Measurements from ENCODE around the gene MRPL9.

MRPL9 gene

DNA sequence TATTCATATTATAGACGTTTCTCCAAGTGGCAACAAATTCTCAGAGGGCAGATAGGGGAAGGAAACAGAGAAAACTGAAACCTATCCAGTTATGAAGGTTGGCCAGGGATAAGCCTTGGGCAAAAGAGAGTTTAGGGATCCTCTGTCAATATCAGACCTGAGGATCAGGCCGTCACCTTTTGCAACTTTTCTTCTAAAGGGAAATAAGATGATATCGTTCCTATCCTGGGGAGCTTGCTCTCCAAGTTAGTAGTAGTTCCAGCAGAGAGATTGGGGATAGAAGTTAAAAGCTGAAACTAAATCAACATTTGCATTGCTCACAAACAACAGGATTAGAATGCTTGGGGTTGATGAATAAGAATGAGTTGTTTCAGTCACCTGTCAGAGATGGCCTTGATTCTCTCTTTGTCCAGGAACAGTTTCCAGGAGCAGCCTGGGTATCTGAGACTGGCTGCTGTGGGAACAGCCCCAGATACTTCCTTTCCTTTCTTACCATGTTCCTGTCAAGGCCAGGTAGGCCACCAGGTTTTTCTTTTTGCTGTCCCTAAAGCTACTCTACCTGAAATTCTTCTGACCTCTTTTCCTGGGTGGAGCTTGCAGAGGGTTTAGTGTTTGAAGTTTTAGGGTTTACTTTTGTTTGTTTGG lies 39.4 kb downstream of the MRPL9 start:
- Histone ChIP-seq H3K4me3 (ENCODE audit: low read length) (no peak overlapping the region), H3K4me1 (ENCODE audit: control insufficient read depth, low read length) (peaks cover 4% of the 10 kb centered on the region; the same call in 1 of the 2 replicates), H4K20me1 (ENCODE audit: control insufficient read depth, insufficient read depth, low read depth, low read length) (no peaks in the 10 kb centered on the region), H3K27ac (ENCODE audit: low read depth, low read length) (no peak overlapping the region), H3K36me3 (ENCODE audit: control insufficient read depth, low read length) (no peaks in the 10 kb centered on the region), H3F3A (ENCODE audit: control insufficient read depth, insufficient read depth) (no peaks in the 10 kb centered on the region), H3K27me3 (ENCODE audit: control insufficient read depth, low read length) (peaks cover 68% of the 10 kb centered on the region), H3K4me2 (ENCODE audit: low read length) (no peak overlapping the region), H3K9me3 (ENCODE audit: control insufficient read depth, insufficient read depth, low read length) (no peaks in the 10 kb centered on the region), H3K9me2 (replicated peaks; ENCODE audit: control insufficient read depth, low read length) (no peaks in the 10 kb centered on the region), H3K79me2 (ENCODE audit: control insufficient read depth, low read length) (no peaks in the 10 kb centered on the region)
- TF ChIP-seq, protein P1, sequence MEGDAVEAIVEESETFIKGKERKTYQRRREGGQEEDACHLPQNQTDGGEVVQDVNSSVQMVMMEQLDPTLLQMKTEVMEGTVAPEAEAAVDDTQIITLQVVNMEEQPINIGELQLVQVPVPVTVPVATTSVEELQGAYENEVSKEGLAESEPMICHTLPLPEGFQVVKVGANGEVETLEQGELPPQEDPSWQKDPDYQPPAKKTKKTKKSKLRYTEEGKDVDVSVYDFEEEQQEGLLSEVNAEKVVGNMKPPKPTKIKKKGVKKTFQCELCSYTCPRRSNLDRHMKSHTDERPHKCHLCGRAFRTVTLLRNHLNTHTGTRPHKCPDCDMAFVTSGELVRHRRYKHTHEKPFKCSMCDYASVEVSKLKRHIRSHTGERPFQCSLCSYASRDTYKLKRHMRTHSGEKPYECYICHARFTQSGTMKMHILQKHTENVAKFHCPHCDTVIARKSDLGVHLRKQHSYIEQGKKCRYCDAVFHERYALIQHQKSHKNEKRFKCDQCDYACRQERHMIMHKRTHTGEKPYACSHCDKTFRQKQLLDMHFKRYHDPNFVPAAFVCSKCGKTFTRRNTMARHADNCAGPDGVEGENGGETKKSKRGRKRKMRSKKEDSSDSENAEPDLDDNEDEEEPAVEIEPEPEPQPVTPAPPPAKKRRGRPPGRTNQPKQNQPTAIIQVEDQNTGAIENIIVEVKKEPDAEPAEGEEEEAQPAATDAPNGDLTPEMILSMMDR (IDR thresholded peaks at IDR 0.05; ENCODE audit: low read depth, low read length, poor library complexity, severe bottlenecking), result no peak
- no peak for TF ChIP-seq EZH2phosphoT487 (IDR thresholded peaks at IDR 0.05; ENCODE audit: borderline replicate concordance, low read length)

DNA sequence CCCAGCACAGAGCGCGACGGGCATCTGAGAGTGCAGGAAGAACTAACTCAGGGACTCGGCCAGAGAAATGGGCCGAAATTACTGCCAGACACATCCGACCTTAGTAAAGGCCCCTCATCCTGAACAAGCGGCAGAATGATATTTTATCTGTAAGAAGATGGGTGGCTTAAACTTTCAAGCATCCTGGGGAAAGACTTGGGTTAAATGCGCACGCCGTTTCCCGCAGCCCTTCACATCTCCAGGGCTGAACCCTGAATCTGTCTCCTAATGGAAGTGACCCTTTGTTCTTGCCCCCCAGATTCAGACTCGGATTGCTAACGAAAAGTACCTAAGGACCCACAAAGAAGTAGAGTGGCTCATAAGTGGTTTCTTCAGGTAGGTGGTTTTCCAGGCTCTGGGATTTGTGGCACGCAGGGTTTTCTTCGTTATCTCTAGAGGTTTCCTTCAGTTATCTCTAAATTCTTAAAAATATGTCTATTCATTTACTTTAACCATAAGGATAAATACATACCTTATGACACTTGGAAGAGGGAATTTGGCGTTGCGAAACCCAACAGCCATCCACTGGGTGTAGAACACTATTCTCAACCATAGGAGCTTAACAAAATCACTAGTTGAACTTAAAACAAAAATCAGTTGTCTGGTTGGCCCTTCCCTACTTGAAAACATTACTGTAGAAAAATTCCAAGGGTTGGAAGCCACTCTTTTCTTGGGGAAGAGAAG lies 41.3 kb downstream of the MRPL9 start:
- Histone ChIP-seq H3K4me1 (ENCODE audit: control insufficient read depth, low read length) (peaks cover 4% of the 10 kb centered on the region; the same call in 1 of the 2 replicates), H3K4me3 (ENCODE audit: low read length) (peak overlapping the region; percentile 35), H3K4me2 (ENCODE audit: low read length) (peak overlapping the region; percentile 46), H3F3A (ENCODE audit: control insufficient read depth, insufficient read depth) (no peaks in the 10 kb centered on the region), H3K9me2 (replicated peaks; ENCODE audit: control insufficient read depth, low read length) (no peaks in the 10 kb centered on the region), H3K27me3 (ENCODE audit: control insufficient read depth, low read length) (peaks cover 76% of the 10 kb centered on the region), H3K36me3 (ENCODE audit: control insufficient read depth, low read length) (no peaks in the 10 kb centered on the region), H3K9me3 (ENCODE audit: control insufficient read depth, insufficient read depth, low read length) (no peaks in the 10 kb centered on the region), H3K27ac (ENCODE audit: low read depth, low read length) (no peak overlapping the region), H3K79me2 (ENCODE audit: control insufficient read depth, low read length) (no peaks in the 10 kb centered on the region), H4K20me1 (ENCODE audit: control insufficient read depth, insufficient read depth, low read depth, low read length) (no peaks in the 10 kb centered on the region)
- no peak for TF ChIP-seq EZH2phosphoT487 (IDR thresholded peaks at IDR 0.05; ENCODE audit: borderline replicate concordance, low read length)
- TF ChIP-seq, protein P1 (IDR thresholded peaks at IDR 0.05; ENCODE audit: low read depth, low read length, poor library complexity, severe bottlenecking), result no peak

DNA sequence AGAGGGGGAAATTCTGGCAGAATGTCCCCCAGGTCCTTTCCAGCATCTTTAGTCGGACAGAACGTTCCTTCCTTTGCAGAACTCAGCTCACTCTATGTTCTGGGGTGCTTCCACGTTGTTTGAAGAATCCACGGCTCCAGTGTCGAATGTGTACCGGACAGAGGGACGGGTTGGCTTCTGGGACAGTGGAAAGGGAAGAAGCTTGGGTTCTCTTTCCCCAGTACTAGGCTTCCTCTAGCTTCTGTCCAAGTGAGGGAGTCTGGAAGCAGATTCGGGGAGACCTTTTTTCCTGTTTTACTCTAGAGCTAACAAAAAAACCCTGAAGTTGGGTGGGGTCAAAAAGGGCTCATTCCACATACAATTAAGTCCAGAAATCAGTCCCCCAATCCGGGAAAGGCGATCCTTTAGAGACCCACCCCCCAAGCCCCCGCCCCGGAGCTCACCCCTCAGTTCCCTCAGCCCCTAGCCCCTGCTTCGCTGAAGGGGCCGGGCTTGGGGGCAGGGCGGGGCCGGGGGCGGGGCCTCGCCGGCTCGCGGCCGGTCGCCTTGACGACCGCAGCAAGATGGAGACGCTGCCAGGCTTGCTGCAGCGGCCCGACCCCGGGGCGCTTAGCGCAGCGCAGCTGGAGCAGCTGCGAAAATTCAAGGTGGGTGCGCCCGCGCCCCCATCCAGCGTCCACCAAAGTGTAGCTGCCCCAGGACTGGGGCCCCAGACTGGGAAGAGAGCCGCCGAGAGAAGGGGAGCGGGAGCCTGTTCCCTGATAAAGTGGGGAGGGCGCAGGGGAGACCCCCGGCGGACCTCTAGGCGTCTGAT lies 42.1 kb downstream of the MRPL9 start, which contains the start of gene RIIAD1:
RIIAD1 (plus strand) TSS at position 549 of the 814 bp plus-strand sequence; CDS start at position 564, 15 bp downstream.
- peaks cover 77% of the 10 kb centered on the region for H3K27me3 ChIP-seq (ENCODE audit: control insufficient read depth, low read length)
- H3K27ac ChIP-seq (ENCODE audit: low read depth, low read length), result no peak within 1 kb of the TSS
- no peaks in the 10 kb centered on the region for H3K79me2 ChIP-seq (ENCODE audit: control insufficient read depth, low read length)
- no peaks in the 10 kb centered on the region for H3K9me3 ChIP-seq (ENCODE audit: control insufficient read depth, insufficient read depth, low read length)
- H3K9me2 ChIP-seq (replicated peaks; ENCODE audit: control insufficient read depth, low read length), result no peaks in the 10 kb centered on the region
- H3K4me1 ChIP-seq (ENCODE audit: control insufficient read depth, low read length), result peaks cover 7% of the 10 kb centered on the region; the same call in 1 of the 2 replicates
- no peaks in the 10 kb centered on the region for H3F3A ChIP-seq (ENCODE audit: control insufficient read depth, insufficient read depth)
- H4K20me1 ChIP-seq (ENCODE audit: control insufficient read depth, insufficient read depth, low read depth, low read length), result no peaks in the 10 kb centered on the region
- peak within 1 kb of the TSS; percentile 46 for H3K4me2 ChIP-seq (ENCODE audit: low read length)
- H3K4me3 ChIP-seq (ENCODE audit: low read length), result peak within 1 kb of the TSS; percentile 35
- H3K36me3 ChIP-seq (ENCODE audit: control insufficient read depth, low read length), result no peaks in the 10 kb centered on the region
- no peak for TF ChIP-seq EZH2phosphoT487 (IDR thresholded peaks at IDR 0.05; ENCODE audit: borderline replicate concordance, low read length)
- TF ChIP-seq, protein P1 (IDR thresholded peaks at IDR 0.05; ENCODE audit: low read depth, low read length, poor library complexity, severe bottlenecking), result no peak
